A549 (cell line): ENCODE data around the gene PGS1.

ENCODE experiments used
- CTCF ChIP-seq: fragments of >200 bp; sonication (Bioruptor Twin); formaldehyde crosslinking; IDR thresholded peaks from 3 replicates; pipeline ENCODE4 v1.5.1; 2016
- EHMT2 ChIP-seq: fragments of 200-600 bp; sonication (generic); IDR thresholded peaks from 2 replicates; pipeline ENCODE4 v1.6.1; 2016; ENCODE audit warnings: antibody characterized with exemption, low read depth, mild to moderate bottlenecking, moderate library complexity
- EP300 ChIP-seq, 2 experiments: fragments of >200 bp; sonication (Bioruptor Twin); formaldehyde crosslinking; IDR thresholded peaks; 2 replicates in 1 of 2; 3 replicates in 1 of 2; pipeline ENCODE4 v1.6.1; 2016 to 2017
- ESRRA ChIP-seq: fragments of 150-350 bp; IDR thresholded peaks from 2 replicates; pipeline ENCODE4 v1.6.1; 2014; ENCODE audit warnings: mild to moderate bottlenecking, low read length, borderline replicate concordance
- FOSB ChIP-seq: fragments of 250-450 bp; sonication (Bioruptor Pico); IDR thresholded peaks from 2 replicates; pipeline ENCODE4 v1.5.0; 2020; ENCODE audit warnings: mild to moderate bottlenecking, moderate library complexity
- POLR2A ChIP-seq: IDR thresholded peaks from 2 replicates; pipeline ENCODE4 v1.6.1; 2012; ENCODE audit warnings: mild to moderate bottlenecking, low read length
- REST ChIP-seq: fragments of 200-600 bp; sonication (generic); IDR thresholded peaks from 2 replicates; pipeline ENCODE4 v1.6.1; 2016; ENCODE audit warnings: antibody characterized with exemption, mild to moderate bottlenecking, moderate library complexity
- RFX5 ChIP-seq: fragments of 450-650 bp; IDR thresholded peaks from 2 replicates; pipeline ENCODE4 v1.7.1; 2014; ENCODE audit warnings: antibody characterized with exemption, mild to moderate bottlenecking, moderate library complexity
- TF ChIP-seq, protein P1 (sequence below): fragments of 250-450 bp; sonication (Bioruptor Pico); IDR thresholded peaks from 2 replicates; pipeline ENCODE4 v1.5.0; 2021; ENCODE audit warnings: mild to moderate bottlenecking, moderate library complexity, borderline replicate concordance

GRCh38 chr17:78459696-78460095, 81.2 kb downstream of the PGS1 start:
- TF ChIP-seq RFX5 (no peak), FOSB (CRISPR knock-in tag) (no peak), CTCF (no peak), POLR2A (no peak), REST (no peak), EP300 (IDR thresholded peaks at IDR 0.05) (no peak), EHMT2 (no peak), ESRRA (no peak)
- TF ChIP-seq, protein P1, sequence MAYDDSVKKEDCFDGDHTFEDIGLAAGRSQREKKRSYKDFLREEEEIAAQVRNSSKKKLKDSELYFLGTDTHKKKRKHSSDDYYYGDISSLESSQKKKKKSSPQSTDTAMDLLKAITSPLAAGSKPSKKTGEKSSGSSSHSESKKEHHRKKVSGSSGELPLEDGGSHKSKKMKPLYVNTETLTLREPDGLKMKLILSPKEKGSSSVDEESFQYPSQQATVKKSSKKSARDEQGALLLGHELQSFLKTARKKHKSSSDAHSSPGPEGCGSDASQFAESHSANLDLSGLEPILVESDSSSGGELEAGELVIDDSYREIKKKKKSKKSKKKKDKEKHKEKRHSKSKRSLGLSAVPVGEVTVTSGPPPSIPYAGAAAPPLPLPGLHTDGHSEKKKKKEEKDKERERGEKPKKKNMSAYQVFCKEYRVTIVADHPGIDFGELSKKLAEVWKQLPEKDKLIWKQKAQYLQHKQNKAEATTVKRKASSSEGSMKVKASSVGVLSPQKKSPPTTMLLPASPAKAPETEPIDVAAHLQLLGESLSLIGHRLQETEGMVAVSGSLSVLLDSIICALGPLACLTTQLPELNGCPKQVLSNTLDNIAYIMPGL (CRISPR knock-in tag): no peak
